ENCODE measurements around the gene YIPF6.
"Not testable (repeated sequence)": the region's sequence is repeated elsewhere in the genome, so short reads cannot be mapped to it uniquely, and the experiment has no call there.

YIPF6 gene

DNA sequence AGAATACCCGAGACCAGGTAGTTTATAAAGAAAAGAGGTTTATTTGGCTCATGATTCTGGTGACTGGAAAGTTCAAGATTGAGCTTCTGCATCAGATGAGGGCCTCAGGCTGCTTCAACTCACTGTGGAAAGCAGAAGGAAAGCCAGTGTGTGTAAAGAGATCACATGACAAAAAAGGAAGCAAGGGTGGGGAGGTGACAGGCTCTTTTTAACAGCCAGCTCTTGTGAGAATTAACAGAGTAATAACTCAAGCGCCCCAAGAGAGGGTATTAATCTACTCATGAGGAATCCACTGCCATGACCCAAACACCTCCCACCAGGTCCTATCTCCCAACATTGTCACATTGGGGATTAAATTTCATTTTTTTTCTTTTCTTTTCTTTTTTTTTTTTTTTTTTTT is 6.3 kb upstream of the YIPF6 start:
- Histone ChIP-seq H3K36me3 (ENCODE audit: insufficient read depth, low read length) (no peaks in the 10 kb centered on the region), H4K20me1 (ENCODE audit: insufficient read depth, low read length) (no peaks in the 10 kb centered on the region), H3K79me2 (ENCODE audit: insufficient read depth, low read length) (no peaks in the 10 kb centered on the region), H3K4me3 (ENCODE audit: low read depth in 1 of 2, low read length in 2 of 2) (no peak overlapping the region), H3K27ac (ENCODE audit: low read length) (no peak overlapping the region), H3K9me3 (ENCODE audit: insufficient read depth, low read length, severe bottlenecking) (no peaks in the 10 kb centered on the region), H3K4me2 (ENCODE audit: insufficient read depth, low read length) (no peak overlapping the region), H3K27me3 (ENCODE audit: insufficient read depth, low read length, poor library complexity) (no peaks in the 10 kb centered on the region), H3K9ac (ENCODE audit: low read depth, low read length) (no peak overlapping the region), H2AFZ (ENCODE audit: low read depth, low read length) (no peak overlapping the region), H3K4me1 (ENCODE audit: insufficient read depth, low read length) (peaks cover 2% of the 10 kb centered on the region; the same call in 1 of the 2 replicates)
- no peak for DNase-seq
- TF ChIP-seq, protein P1, sequence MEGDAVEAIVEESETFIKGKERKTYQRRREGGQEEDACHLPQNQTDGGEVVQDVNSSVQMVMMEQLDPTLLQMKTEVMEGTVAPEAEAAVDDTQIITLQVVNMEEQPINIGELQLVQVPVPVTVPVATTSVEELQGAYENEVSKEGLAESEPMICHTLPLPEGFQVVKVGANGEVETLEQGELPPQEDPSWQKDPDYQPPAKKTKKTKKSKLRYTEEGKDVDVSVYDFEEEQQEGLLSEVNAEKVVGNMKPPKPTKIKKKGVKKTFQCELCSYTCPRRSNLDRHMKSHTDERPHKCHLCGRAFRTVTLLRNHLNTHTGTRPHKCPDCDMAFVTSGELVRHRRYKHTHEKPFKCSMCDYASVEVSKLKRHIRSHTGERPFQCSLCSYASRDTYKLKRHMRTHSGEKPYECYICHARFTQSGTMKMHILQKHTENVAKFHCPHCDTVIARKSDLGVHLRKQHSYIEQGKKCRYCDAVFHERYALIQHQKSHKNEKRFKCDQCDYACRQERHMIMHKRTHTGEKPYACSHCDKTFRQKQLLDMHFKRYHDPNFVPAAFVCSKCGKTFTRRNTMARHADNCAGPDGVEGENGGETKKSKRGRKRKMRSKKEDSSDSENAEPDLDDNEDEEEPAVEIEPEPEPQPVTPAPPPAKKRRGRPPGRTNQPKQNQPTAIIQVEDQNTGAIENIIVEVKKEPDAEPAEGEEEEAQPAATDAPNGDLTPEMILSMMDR (IDR thresholded peaks at IDR 0.05; ENCODE audit: borderline replicate concordance, extremely low read depth, low read length, poor library complexity, severe bottlenecking), result no peak
- no peak for TF ChIP-seq EZH2 (IDR thresholded peaks at IDR 0.05; ENCODE audit: borderline replicate concordance, low read depth, low read length, severe bottlenecking)
- ATAC-seq (ENCODE audit: insufficient read depth, low read depth), result no peak

DNA sequence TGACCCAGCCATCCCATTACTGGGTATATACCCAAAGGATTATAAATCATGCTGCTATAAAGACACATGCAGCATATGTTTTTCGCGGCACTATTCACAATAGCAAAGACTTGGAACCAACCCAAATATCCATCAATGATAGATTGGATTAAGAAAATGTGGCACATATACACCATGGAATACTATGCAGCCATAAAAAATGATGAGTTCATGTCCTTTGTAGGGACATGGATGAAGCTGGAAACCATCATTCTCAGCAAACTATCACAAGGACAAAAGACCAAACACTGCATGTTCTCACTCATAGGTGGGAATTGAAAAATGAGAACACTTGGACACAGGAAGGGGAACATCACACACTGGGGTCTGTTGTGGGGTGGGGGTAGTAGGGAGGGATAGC is 5.1 kb upstream of the YIPF6 start:
- ATAC-seq (ENCODE audit: insufficient read depth, low read depth); H3K27ac ChIP-seq (ENCODE audit: low read length); H3K4me2 ChIP-seq (ENCODE audit: insufficient read depth, low read length); H4K20me1 ChIP-seq (ENCODE audit: insufficient read depth, low read length); H3K9ac ChIP-seq (ENCODE audit: low read depth, low read length); H3K4me3 ChIP-seq (ENCODE audit: low read depth in 1 of 2, low read length in 2 of 2); H3K36me3 ChIP-seq (ENCODE audit: insufficient read depth, low read length); H3K79me2 ChIP-seq (ENCODE audit: insufficient read depth, low read length); H2AFZ ChIP-seq (ENCODE audit: low read depth, low read length); H3K4me1 ChIP-seq (ENCODE audit: insufficient read depth, low read length); H3K27me3 ChIP-seq (ENCODE audit: insufficient read depth, low read length, poor library complexity); DNase-seq; H3K9me3 ChIP-seq (ENCODE audit: insufficient read depth, low read length, severe bottlenecking): not testable (repeated sequence)

DNA sequence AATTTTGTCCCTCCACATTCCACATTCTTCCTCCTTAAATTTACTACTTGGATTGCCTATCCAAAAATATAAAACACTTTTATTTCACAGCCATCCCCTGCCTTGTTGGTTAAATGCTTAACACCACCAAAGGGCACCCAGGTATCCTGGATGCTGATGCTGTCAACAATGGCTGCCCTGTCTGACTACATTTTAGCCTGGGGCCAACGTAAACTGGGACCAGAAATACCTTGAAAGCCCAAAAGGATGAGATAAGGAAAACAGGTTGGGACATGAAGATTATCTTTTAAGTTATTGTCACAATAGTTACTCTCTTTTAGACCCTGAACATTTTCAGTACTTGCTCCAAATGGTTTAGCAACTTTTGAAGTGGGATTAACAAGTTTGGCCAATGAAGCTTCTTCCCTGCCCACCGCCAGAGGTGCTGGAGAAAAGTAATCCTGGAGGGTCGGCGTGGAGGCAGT is 775 bp upstream of the YIPF6 start:
- Histone ChIP-seq H3K9me3 (ENCODE audit: insufficient read depth, low read length, severe bottlenecking) (no peaks in the 10 kb centered on the region), H3K79me2 (ENCODE audit: insufficient read depth, low read length) (peaks cover 48% of the 10 kb centered on the region), H3K27ac (ENCODE audit: low read length) (peak overlapping the region; percentile 81), H3K4me2 (ENCODE audit: insufficient read depth, low read length) (peak overlapping the region; percentile 89), H3K4me1 (ENCODE audit: insufficient read depth, low read length) (peaks cover 29% of the 10 kb centered on the region), H3K36me3 (ENCODE audit: insufficient read depth, low read length) (peaks cover 4% of the 10 kb centered on the region), H2AFZ (ENCODE audit: low read depth, low read length) (peak overlapping the region; percentile 75), H3K4me3 (ENCODE audit: low read depth in 1 of 2, low read length in 2 of 2) (peak overlapping the region; percentile 66 to 91; a peak in 3 of 4 replicates), H3K9ac (ENCODE audit: low read depth, low read length) (peak overlapping the region; percentile 77), H4K20me1 (ENCODE audit: insufficient read depth, low read length) (no peaks in the 10 kb centered on the region), H3K27me3 (ENCODE audit: insufficient read depth, low read length, poor library complexity) (no peaks in the 10 kb centered on the region)
- DNase-seq, result peak; percentile 6
- TF ChIP-seq EZH2 (IDR thresholded peaks at IDR 0.05; ENCODE audit: borderline replicate concordance, low read depth, low read length, severe bottlenecking), result no peak
- TF ChIP-seq, protein P1 (IDR thresholded peaks at IDR 0.05; ENCODE audit: borderline replicate concordance, extremely low read depth, low read length, poor library complexity, severe bottlenecking), result no peak
- 0 out of 3 replicates have a peak, but pooled peaks have one; percentile 31 for ATAC-seq (ENCODE audit: insufficient read depth, low read depth)

DNA sequence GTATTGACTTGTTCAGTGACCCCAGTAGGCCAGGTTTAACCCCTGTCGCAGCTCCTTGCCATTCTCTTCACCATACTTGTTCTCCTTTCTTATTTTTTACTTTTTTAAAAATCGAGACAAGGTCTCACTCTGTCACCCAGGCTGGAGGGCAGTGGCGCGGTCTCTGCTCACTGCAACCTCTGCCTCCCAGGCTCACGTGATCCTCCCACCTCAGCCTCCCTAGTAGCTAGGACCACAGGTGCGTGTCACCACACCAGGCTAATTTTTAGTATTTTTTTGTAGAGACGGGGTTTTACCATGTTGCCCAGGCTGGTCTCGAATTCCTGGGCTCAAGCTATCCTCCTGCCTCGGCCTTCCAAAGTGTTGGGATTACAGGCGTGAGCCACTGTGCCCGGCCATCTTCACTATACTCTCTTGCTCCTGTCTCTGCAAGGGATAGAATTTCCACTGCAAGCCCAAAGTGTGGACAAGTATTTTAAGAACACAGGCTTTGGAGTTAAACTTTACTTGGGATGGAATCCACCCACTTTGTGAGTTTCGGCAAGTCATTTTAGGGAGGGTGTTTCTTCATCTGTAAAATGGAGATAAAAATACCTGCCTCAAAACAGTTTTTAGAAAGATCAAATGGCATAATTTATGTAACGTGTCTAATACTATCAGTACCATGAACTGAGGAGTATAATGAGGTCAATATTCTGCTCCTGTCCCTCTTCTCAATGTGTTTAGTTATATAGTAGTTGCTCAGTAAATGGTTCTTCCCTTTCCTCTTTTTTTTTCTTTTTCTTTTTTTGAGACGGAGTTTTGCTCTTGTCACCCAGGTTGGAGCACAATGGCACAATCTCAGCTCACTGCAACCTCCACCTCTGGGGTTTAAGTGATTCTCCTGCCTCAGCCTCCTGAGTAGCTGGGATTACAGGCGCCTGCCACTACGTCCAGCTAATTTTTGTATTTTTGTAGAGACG is 973 bp downstream of the YIPF6 start:
- H3K9ac ChIP-seq (ENCODE audit: low read depth, low read length), result peak overlapping the region; percentile 77
- H3K4me1 ChIP-seq (ENCODE audit: insufficient read depth, low read length), result peaks cover 29% of the 10 kb centered on the region
- H3K27me3 ChIP-seq (ENCODE audit: insufficient read depth, low read length, poor library complexity), result no peaks in the 10 kb centered on the region
- peak overlapping the region; percentile 66 to 91; a peak in 3 of 4 replicates for H3K4me3 ChIP-seq (ENCODE audit: low read depth in 1 of 2, low read length in 2 of 2)
- peak overlapping the region; percentile 89 for H3K4me2 ChIP-seq (ENCODE audit: insufficient read depth, low read length)
- peaks cover 4% of the 10 kb centered on the region for H3K36me3 ChIP-seq (ENCODE audit: insufficient read depth, low read length)
- no peak for DNase-seq
- TF ChIP-seq, protein P1 (IDR thresholded peaks at IDR 0.05; ENCODE audit: borderline replicate concordance, extremely low read depth, low read length, poor library complexity, severe bottlenecking), result no peak
- no peak for TF ChIP-seq EZH2 (IDR thresholded peaks at IDR 0.05; ENCODE audit: borderline replicate concordance, low read depth, low read length, severe bottlenecking)
- H2AFZ ChIP-seq (ENCODE audit: low read depth, low read length), result peak overlapping the region; percentile 75
- peaks cover 56% of the 10 kb centered on the region for H3K79me2 ChIP-seq (ENCODE audit: insufficient read depth, low read length)
- no peaks in the 10 kb centered on the region for H3K9me3 ChIP-seq (ENCODE audit: insufficient read depth, low read length, severe bottlenecking)
- no peaks in the 10 kb centered on the region for H4K20me1 ChIP-seq (ENCODE audit: insufficient read depth, low read length)
- no peak for ATAC-seq (ENCODE audit: insufficient read depth, low read depth)
- H3K27ac ChIP-seq (ENCODE audit: low read length), result peak overlapping the region; percentile 81
